Left lung (tissue), 14 donors: ENCODE measurements around the gene AQP2. TPM values are rescaled to one million over a fixed set of nuclear protein-coding genes. Genes with fewer than 3 reads are reported as not detected.

Experiments used
- ATAC-seq: fragments of 200-7000 bp; cut with Tn5 transposase; one replicate; pipeline ENCODE4 v1.9.1; 2020; ENCODE audit warnings: moderate library complexity
- DNase-seq, 4 donors: peaks; one replicate each; pipeline ENCODE4 v3.0.0-alpha.2; 2013 to 2020
- H3K27ac ChIP-seq, 2 donors: fragments of 200-600 bp; sonication (generic) in 1 of 2; one replicate each; pipeline versions ENCODE4 v1.5.0 to v1.8.0; 2020 to 2021
- H3K27me3 ChIP-seq, 2 donors: fragments of 200-600 bp; sonication (generic) in 1 of 2; one replicate each; pipeline versions ENCODE4 v1.5.0 to v1.8.0; 2020 to 2021
- H3K36me3 ChIP-seq, 2 donors: fragments of 200-600 bp; sonication (generic) in 1 of 2; one replicate each; pipeline versions ENCODE4 v1.5.0 to v1.8.0; 2020 to 2021
- H3K4me1 ChIP-seq, 2 donors: fragments of 200-600 bp; one replicate each; pipeline ENCODE4 v1.8.0; 2021
- H3K4me3 ChIP-seq, 2 donors: fragments of 200-600 bp; sonication (generic) in 1 of 2; one replicate each; pipeline versions ENCODE4 v1.5.0 to v1.8.0; 2020 to 2021; ENCODE audit warnings: mild to moderate bottlenecking in 1 of 2
- H3K9me3 ChIP-seq, 2 donors: fragments of 200-600 bp; sonication (generic) in 1 of 2; one replicate each; pipeline versions ENCODE4 v1.5.0 to v1.8.0; 2020 to 2021
- intact Hi-C, 2 donors: fragments of 100-400 bp; cut with DNase I; formaldehyde crosslinking; loops; one replicate each; pipeline versions ENCODE4 v1.11.2 to v1.14.2; 2022
- long read RNA-seq, 12 donors: library from polyadenylated mRNA in 2 of 12; unstranded in 2 of 12; transcript quantifications; one replicate each; pipeline ENCODE4 v2.0.0 and lab custom pipeline, GENCODE V29; 2019 to 2026
- polyA plus RNA-seq, 6 donors: library from polyadenylated mRNA; unstranded; fragments of 120-200 nt; gene quantifications; one replicate each; pipeline ENCODE4 v1.2.1, GENCODE V29; 2013; ENCODE audit not compliant: insufficient read length in 6 of 6
- total RNA-seq, 2 donors: library from RNA; stranded (reverse); fragmentation: NEBNext Ultra II Directional; extraction: Animal tissue kit (Norgen Biotek cat#: 25700); gene quantifications; one replicate each; pipeline ENCODE4 v1.2.1, GENCODE V29; 2021
- TF ChIP-seq, protein P1 (sequence below), 2 donors: fragments of 200-600 bp; sonication (generic) in 1 of 2; IDR thresholded peaks; one replicate each; pipeline versions ENCODE4 v1.5.0 to v1.8.0; 2021; ENCODE audit warnings: antibody characterized with exemption in 2 of 2
- donor health status: DM: no; HTN: yes; CAD: no.
- donor health status: DM: no; HTN: no; CAD: no.

The AQP2 gene, protein sequence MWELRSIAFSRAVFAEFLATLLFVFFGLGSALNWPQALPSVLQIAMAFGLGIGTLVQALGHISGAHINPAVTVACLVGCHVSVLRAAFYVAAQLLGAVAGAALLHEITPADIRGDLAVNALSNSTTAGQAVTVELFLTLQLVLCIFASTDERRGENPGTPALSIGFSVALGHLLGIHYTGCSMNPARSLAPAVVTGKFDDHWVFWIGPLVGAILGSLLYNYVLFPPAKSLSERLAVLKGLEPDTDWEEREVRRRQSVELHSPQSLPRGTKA
- total RNA-seq: under 1 TPM in 1 of 2 donors, not detected in 1; 0.42 TPM
- polyA plus RNA-seq: 1 to 10 TPM in 2 of 6 donors, under 1 TPM in 4; 0.13 to 2.0 (median 0.40) TPM
- long read RNA-seq, donor 1: 0 reads
- long read RNA-seq, donor 2: 0 reads
- long read RNA-seq, donor 3: 0 reads
- long read RNA-seq, donor 4: 0 reads
- long read RNA-seq, donor 5: 0 reads
- long read RNA-seq, donor 6: 0 reads
- long read RNA-seq, donor 7: 0 reads
- long read RNA-seq, donor 8: 0 reads
- long read RNA-seq, donor 9: 0 reads
- long read RNA-seq, donor 10: 0 reads
- long read RNA-seq, donor 11: 0 reads
- long read RNA-seq, donor 12: 0 reads

DNA sequence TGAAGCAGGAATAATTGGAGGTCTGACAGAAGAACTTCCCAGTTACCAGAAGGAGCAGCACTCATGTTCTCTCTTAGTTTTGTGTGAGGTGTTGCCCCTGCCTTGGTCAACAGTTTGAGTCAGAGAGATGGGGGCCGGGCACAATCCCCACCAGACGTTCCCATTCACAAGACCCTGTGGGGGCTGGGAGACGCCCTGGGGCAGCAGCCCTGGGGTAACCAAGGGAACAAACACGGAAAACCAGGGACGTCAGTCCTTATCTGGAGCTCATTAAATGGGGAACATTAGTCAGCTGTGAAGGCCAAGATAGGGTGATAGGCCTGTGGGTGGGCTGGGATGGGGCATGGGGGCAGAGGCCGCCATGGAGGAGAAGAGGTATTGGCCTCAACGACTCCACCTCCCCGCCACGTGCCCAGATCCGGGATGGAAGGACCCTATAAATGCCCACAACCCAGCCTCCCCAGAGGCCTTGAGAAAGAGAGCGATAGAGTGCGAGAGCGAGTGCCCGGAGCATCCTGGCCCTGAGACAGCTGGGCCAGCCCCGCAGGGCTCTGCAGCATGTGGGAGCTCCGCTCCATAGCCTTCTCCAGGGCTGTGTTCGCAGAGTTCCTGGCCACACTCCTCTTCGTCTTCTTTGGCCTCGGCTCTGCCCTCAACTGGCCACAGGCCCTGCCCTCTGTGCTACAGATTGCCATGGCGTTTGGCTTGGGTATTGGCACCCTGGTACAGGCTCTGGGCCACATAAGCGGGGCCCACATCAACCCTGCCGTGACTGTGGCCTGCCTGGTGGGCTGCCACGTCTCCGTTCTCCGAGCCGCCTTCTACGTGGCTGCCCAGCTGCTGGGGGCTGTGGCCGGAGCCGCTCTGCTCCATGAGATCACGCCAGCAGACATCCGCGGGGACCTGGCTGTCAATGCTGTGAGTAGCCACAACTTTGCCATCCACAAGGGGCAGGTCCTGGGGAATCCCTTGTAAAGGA lies at the start of gene AQP2:
AQP2 (plus strand) TSS at position 465 of the 979 bp plus-strand sequence; CDS start at position 559, 94 bp downstream.
- H3K9me3 ChIP-seq: no peaks in the 10 kb centered on the region
- TF ChIP-seq, protein P1, sequence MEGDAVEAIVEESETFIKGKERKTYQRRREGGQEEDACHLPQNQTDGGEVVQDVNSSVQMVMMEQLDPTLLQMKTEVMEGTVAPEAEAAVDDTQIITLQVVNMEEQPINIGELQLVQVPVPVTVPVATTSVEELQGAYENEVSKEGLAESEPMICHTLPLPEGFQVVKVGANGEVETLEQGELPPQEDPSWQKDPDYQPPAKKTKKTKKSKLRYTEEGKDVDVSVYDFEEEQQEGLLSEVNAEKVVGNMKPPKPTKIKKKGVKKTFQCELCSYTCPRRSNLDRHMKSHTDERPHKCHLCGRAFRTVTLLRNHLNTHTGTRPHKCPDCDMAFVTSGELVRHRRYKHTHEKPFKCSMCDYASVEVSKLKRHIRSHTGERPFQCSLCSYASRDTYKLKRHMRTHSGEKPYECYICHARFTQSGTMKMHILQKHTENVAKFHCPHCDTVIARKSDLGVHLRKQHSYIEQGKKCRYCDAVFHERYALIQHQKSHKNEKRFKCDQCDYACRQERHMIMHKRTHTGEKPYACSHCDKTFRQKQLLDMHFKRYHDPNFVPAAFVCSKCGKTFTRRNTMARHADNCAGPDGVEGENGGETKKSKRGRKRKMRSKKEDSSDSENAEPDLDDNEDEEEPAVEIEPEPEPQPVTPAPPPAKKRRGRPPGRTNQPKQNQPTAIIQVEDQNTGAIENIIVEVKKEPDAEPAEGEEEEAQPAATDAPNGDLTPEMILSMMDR (IDR thresholded peaks at IDR 0.05): no peak
- no peak for ATAC-seq
- peak in 2 of 4 donors; percentile 26 to 55 for DNase-seq
- H3K27ac ChIP-seq: no peak within 1 kb of the TSS
- H3K27me3 ChIP-seq: peaks cover 13 to 53% of the 10 kb centered on the region in 2 donors
- H3K36me3 ChIP-seq: no peaks in the 10 kb centered on the region
- H3K4me3 ChIP-seq: no peak within 1 kb of the TSS
- peaks cover 5 to 26% of the 10 kb centered on the region in 2 donors for H3K4me1 ChIP-seq
- intact Hi-C loops: no loop called here

DNA sequence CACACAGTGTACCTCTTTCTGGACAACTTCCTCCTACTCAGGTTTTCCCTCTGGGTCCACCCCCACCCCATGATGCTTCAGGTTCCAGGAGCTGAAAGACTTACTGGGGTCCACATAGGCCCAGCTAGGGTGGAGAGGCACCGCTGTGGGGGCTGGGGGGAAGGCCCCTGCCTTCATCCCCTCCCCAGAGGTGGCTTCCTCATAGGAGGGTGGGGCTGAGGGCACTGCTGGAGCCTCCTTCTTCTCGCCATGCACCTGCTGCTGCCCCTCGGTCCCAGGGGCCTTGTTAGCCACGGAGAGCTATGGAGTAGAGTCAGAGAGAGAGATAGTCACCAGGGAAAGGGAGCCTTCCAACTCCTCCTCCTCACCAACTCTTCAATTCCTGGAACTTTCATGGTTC lies 49.5 kb upstream of the AQP2 start:
- H3K27ac ChIP-seq: no peak overlapping the region
- intact Hi-C loops: no loop called here
- TF ChIP-seq, protein P1 (IDR thresholded peaks at IDR 0.05): no peak
- H3K4me1 ChIP-seq: peaks cover 0 to 8% of the 10 kb centered on the region in 2 donors
- ATAC-seq: no peak
- peaks cover 6 to 50% of the 10 kb centered on the region in 2 donors for H3K27me3 ChIP-seq
- H3K36me3 ChIP-seq: no peaks in the 10 kb centered on the region
- no peak overlapping the region for H3K4me3 ChIP-seq
- H3K9me3 ChIP-seq: no peaks in the 10 kb centered on the region
- DNase-seq: peak in 1 of 4 donors; percentile 31

DNA sequence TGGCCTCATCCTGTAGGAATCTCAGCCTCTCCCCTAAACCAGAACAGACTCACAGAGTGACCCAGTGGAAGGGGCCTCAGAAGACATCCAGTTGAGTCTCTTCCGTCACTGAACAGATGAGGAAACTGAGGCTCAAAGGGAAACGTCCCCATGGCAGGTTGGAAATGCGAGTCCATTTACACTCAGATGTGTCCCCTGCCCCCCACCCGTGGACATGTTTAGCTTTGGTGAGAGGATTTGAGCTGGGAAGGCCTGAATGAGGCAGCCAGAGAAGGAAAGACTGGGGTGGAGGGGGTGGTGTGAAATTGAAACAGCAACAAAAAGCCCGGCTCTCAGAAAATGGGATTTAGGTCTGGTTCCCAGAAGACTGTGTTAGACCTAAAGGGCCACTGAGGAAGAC lies 48.6 kb upstream of the AQP2 start:
- no peaks in the 10 kb centered on the region for H3K36me3 ChIP-seq
- TF ChIP-seq, protein P1 (IDR thresholded peaks at IDR 0.05): no peak
- no peak overlapping the region for H3K27ac ChIP-seq
- DNase-seq (peak in 1 of 4 donors; percentile 11), ATAC-seq (no peak)
- H3K9me3 ChIP-seq: no peaks in the 10 kb centered on the region
- intact Hi-C loops: no loop called here
- H3K4me3 ChIP-seq: no peak overlapping the region
- H3K4me1 ChIP-seq: peaks cover 0 to 8% of the 10 kb centered on the region in 2 donors
- H3K27me3 ChIP-seq: peaks cover 6 to 50% of the 10 kb centered on the region in 2 donors

DNA sequence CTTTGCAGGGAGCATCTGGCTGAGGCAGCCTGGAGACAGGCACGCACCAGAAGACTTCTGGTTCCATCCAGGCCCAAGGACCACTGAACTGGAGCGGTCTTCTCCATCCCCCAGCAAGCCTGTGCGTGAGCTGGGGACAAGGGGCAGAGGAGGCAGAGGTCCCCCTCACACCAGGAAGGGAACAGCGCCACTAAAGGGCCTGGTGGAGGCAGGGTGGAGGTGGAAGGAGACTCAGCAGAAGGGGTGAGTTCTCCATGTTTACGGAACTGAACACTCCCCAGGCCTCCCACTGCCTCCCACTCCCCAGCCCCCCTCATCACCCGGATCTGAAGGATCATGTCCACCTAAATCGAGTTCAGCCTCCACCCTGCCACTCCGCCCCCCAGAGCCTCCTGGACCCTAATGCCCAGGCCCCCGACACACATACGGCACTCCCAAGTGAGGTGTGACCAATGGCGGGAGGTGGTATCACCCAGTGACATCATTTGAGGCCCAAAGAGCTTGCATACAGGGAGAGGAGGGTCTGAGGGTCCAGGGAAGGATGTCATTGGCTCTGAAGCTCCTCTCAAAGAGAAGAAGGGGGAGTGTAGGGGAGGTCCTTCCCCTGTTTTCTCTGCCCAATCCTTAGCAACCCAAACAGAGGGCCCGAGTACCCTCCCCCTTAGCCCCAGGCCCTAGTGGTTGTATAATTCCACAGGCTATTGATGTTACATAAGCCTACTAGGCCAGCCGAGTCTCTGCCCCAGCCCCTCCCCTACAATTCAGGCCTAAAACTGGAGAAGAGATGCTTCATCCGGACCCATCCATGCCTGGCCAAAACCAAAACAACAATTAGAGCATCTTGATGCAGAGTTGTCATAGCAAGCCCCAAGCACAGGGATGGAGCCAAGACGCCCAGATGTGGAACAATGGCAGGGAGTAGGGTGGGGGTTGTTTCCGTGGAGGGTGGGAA lies 47.9 kb upstream of the AQP2 start:
- Histone ChIP-seq H3K27me3 (peaks cover 6 to 50% of the 10 kb centered on the region in 2 donors), H3K4me1 (peaks cover 0 to 8% of the 10 kb centered on the region in 2 donors), H3K27ac (no peak overlapping the region), H3K4me3 (peak overlapping the region in 1 of 2 donors; percentile 3), H3K9me3 (no peaks in the 10 kb centered on the region), H3K36me3 (no peaks in the 10 kb centered on the region)
- intact Hi-C loops: no loop called here
- TF ChIP-seq, protein P1 (IDR thresholded peaks at IDR 0.05): no peak
- DNase-seq (peak in 2 of 4 donors; percentile 24 to 37), ATAC-seq (no peak)
